ENCODE results near the gene SPNS3. TPM values are rescaled to one million over a fixed set of nuclear protein-coding genes. Genes with fewer than 3 reads are reported as not detected.

SPNS3 gene
- total RNA-seq, 1 experiment from 2014 or later: 15.9 TPM

DNA sequence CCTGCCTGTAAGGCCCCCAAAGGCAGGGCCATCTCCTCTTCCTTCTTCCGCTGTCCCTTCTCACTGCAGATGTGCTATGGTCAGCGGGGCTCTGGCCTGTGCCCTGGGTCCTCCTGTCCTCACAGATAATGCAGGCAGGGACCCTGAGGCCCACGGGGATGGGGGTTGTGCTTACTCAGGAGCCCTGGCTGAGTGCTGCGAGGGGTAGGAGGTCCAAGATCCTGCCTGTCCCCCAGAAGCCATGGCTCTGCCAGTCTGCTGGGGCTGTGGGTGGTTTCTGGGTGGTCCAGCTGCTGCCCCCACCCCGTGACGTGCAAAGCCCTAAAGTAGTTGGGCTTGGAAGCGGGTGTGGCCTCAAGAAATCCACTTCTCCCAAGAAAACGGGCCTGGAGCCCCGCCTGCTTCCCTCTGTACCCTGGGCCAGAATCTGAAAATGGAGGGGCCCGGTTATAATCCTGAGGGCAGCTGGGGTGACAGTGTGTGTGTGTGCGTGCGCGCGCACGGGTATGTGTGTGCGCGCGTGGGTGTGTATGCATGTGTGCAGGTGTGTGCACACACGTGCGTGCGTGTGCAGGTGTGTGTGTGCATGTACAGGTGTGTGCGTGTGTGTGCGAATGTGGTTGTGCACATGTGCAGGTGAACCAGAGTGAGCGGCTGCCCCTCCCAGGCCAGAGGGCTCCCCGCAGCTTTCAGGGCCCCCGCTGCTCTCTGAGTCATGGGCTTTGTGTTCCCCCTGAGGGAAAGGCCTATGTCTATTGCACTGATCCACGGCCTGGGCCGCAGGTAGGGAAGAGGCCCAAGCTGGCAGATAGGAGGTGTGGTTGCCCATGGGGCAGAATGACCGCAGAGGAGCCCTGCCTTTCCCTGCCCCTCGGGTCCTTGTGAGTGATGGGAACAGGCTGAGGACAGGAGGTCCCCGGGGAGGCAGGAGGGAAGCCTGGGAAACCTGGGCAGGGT lies 78.7 kb downstream of the SPNS3 start:
- no peaks in the 10 kb centered on the region for H3K9me2 ChIP-seq (ENCODE audit: insufficient read depth)
- H3K9me3 ChIP-seq (ENCODE audit: insufficient read depth, low read depth): no peaks in the 10 kb centered on the region
- H3K4me2 ChIP-seq: peak overlapping the region; percentile 96
- intact Hi-C loops (cut with micrococcal nuclease; ENCODE audit: unreplicated experiment): loop anchor here (1.0 to 2.0 kb wide), 5 partner anchors 9 to 92 kb away; no protein-coding TSS in a partner anchor
- ChIA-PET CTCF (interaction anchor here (0.8 kb wide), 1 partner anchor 92 kb away, joined by 9 read pairs; no protein-coding TSS in a partner anchor), POLR2A (ENCODE audit: unreplicated experiment) (no interaction called here)
- H3K4me3 ChIP-seq: peak overlapping the region; percentile 27; the same call in 1 of the 2 replicates
- H4K20me1 ChIP-seq (ENCODE audit: insufficient read depth): no peaks in the 10 kb centered on the region; the same call in 1 of the 2 replicates
- peak overlapping the region; percentile 100 for H3K27ac ChIP-seq
- peaks cover 6% of the 10 kb centered on the region; the same call in 1 of the 2 replicates for H3K36me3 ChIP-seq (ENCODE audit: low read depth)
- H3F3A ChIP-seq (ENCODE audit: insufficient read depth, low read depth): peaks cover 69% of the 10 kb centered on the region
- no TSS peak for BruUV-seq (replicated peaks)
- H3K4me1 ChIP-seq (replicated peaks; ENCODE audit: insufficient read depth): peaks cover 70% of the 10 kb centered on the region
- no peak overlapping the region for H2AFZ ChIP-seq
- no peak for TF ChIP-seq CTCF (conservative IDR thresholded peaks at IDR 0.05)
- TF ChIP-seq EZH2 (IDR thresholded peaks at IDR 0.05; ENCODE audit: low read depth): no peak
- peak; percentile 82 to 84 for DNase-seq
- peaks cover 87% of the 10 kb centered on the region for H3K79me2 ChIP-seq (ENCODE audit: low read depth)
- H3K27me3 ChIP-seq (ENCODE audit: insufficient read depth, low read depth): no peaks in the 10 kb centered on the region

DNA sequence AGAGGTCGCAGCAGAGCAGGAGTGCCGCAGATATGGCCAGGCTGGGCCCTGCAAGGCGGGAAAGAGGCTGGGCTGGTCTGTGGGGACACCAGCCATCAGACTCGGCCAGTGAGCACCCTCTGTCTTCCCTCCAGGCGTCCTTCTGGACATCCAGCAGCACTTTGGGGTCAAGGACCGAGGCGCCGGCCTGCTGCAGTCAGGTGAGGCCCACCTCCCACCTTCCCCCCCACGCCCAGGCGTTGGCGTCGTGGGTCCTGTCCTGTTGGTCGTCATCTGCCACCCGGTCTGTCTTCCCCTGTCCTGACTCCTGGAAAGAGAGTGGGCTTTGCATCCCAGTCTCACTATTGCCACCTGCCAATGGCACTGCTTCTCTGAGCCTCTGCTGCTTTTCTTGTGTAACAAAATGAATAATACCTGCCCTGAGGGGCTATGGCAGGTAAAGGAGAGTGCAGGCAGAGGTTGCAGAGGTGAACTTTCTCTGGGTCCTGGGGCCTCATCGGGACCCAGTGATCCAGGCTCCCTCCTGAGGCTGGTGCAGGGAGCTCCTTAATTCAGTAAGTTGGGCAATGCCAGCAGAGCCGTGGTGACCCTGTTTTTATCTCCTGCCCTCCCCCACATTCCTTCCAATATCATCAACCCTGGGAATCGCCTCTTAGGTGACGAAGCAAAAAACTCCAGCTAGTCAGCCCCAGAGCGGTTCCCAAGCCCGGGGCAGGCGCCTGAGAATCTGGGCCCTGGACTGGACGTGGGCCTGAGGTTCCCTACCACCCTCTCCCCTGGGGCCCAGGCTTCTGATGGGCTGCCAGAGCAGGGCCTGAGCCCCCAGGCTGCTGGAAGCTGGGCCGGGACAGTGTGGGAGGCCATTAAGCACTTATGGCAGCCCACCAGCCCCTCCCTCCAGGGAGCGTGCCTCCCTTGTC lies 79.6 kb downstream of the SPNS3 start:
- Histone ChIP-seq H2AFZ (no peak overlapping the region), H3K9me3 (ENCODE audit: insufficient read depth, low read depth) (no peaks in the 10 kb centered on the region), H3K4me2 (peak overlapping the region; percentile 96), H3K27ac (peak overlapping the region; percentile 100), H3F3A (ENCODE audit: insufficient read depth, low read depth) (peaks cover 67% of the 10 kb centered on the region), H3K79me2 (ENCODE audit: low read depth) (peaks cover 86% of the 10 kb centered on the region), H3K36me3 (ENCODE audit: low read depth) (no peaks in the 10 kb centered on the region), H3K27me3 (ENCODE audit: insufficient read depth, low read depth) (no peaks in the 10 kb centered on the region), H3K4me3 (peak overlapping the region; percentile 47; the same call in 1 of the 2 replicates), H3K4me1 (replicated peaks; ENCODE audit: insufficient read depth) (peaks cover 75% of the 10 kb centered on the region), H4K20me1 (ENCODE audit: insufficient read depth) (no peaks in the 10 kb centered on the region), H3K9me2 (ENCODE audit: insufficient read depth) (no peaks in the 10 kb centered on the region)
- peak; percentile 63 for TF ChIP-seq CTCF (conservative IDR thresholded peaks at IDR 0.05)
- TF ChIP-seq EZH2 (IDR thresholded peaks at IDR 0.05; ENCODE audit: low read depth): no peak
- DNase-seq: peak; percentile 86 to 98
- ChIA-PET POLR2A (ENCODE audit: unreplicated experiment) (interaction anchor here (0.5 to 1.1 kb wide), 8 partner anchors 16 to 950 kb away, joined by 3 to 10 read pairs (median 4); no protein-coding TSS in a partner anchor), CTCF (interaction anchor here (0.7 to 1.8 kb wide), 4 partner anchors 8 to 99 kb away, joined by 3 to 13 read pairs (median 3); no protein-coding TSS in a partner anchor)
- TSS peak; percentile 71 for BruUV-seq (replicated peaks)
- intact Hi-C loops (cut with micrococcal nuclease; ENCODE audit: unreplicated experiment): loop anchor here (1.0 to 2.0 kb wide), 7 partner anchors 8 to 93 kb away; partner anchors contain the start of gene MYBBP1A
